ENCODE measurements around the gene MBOAT7. TPM values are rescaled to one million over a fixed set of nuclear protein-coding genes. Genes with fewer than 3 reads are reported as not detected.
A peak's percentile ranks its signal among the peaks of the same experiment; 100 is the strongest.
"Not testable (repeated sequence)": the region's sequence is repeated elsewhere in the genome, so short reads cannot be mapped to it uniquely, and the experiment has no call there.

The MBOAT7 gene
- total and polyA plus RNA-seq, 2 donors from 2014 or later = 41.6 to 64.4 TPM

DNA sequence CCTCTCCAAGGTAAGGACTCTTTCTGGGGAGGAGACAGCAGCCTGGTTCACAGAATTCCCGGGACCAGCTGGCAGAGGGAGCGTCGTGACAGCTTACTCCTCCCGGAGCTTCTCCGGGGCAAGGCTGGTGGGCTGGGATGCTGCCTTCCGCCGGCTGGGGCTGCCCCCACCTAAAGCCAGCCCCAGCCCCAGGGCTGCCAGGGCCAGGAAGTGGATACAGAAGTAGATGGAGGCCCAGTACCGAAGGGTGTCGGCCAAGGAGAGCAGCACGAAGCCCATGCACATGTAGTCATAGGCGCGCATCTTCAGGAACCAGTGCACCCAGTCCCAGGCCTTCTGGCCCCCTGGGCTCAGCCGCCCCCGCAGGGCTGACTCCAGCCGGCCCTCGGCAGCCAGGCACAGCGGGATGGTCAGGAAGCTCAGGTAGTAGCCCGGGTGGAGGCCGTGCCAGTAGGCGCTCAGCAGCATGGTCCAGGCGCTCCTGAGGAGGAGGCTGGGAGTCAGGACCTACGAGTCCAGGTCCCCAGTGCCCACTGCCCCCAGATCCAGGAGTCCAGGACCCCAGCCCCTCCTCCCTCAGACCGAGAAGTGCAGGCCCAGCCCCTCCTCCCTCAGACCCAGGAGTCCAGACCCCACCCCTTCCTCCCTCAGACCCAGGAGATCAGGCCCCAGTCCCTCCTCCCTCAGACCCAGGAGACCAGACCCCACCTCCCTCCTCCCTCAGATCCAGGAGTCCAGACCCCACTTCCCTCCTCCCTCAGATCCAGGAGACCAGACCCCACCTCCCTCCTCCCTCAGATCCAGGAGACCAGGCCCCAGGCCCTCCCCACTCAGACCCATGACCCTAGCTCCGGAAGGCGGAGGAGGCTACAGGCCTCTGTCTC lies 15.2 kb downstream of the MBOAT7 start:
- intact Hi-C loops (cut with DNase I) = loop anchor here (10.0 kb wide), 1 partner anchor 61 kb away; no protein-coding TSS in a partner anchor
- H3K27me3 ChIP-seq (ENCODE audit: control insufficient read depth, insufficient read depth, low read length) = no peaks in the 10 kb centered on the region
- DNase-seq (peak in 2 of 5 donors; percentile 61 to 72), FAIRE-seq (no peak)
- no peak overlapping the region for H3K9ac ChIP-seq (ENCODE audit: low read length in 3 of 3)
- H3K4me3 ChIP-seq (ENCODE audit: low read length in 3 of 3) = no peak overlapping the region
- H3K27ac ChIP-seq (ENCODE audit: low read depth in 2 of 2, low read length in 2 of 2) = no peak overlapping the region
- H3K9me3 ChIP-seq (ENCODE audit: control insufficient read depth in 2 of 3, insufficient read depth in 1 of 3, low read length in 3 of 3) = no peaks in the 10 kb centered on the region
- H3K4me1 ChIP-seq (ENCODE audit: control insufficient read depth in 2 of 3, insufficient read depth in 2 of 3, low read depth in 1 of 3, low read length in 3 of 3) = no peaks in the 10 kb centered on the region
- TF ChIP-seq, protein P1, sequence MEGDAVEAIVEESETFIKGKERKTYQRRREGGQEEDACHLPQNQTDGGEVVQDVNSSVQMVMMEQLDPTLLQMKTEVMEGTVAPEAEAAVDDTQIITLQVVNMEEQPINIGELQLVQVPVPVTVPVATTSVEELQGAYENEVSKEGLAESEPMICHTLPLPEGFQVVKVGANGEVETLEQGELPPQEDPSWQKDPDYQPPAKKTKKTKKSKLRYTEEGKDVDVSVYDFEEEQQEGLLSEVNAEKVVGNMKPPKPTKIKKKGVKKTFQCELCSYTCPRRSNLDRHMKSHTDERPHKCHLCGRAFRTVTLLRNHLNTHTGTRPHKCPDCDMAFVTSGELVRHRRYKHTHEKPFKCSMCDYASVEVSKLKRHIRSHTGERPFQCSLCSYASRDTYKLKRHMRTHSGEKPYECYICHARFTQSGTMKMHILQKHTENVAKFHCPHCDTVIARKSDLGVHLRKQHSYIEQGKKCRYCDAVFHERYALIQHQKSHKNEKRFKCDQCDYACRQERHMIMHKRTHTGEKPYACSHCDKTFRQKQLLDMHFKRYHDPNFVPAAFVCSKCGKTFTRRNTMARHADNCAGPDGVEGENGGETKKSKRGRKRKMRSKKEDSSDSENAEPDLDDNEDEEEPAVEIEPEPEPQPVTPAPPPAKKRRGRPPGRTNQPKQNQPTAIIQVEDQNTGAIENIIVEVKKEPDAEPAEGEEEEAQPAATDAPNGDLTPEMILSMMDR (IDR thresholded peaks at IDR 0.05; ENCODE audit: borderline replicate concordance, extremely low read depth, insufficient read depth) = no peak
- H3K36me3 ChIP-seq (ENCODE audit: control insufficient read depth in 2 of 3, insufficient read depth in 3 of 3, low read length in 3 of 3) = no peaks in the 10 kb centered on the region

DNA sequence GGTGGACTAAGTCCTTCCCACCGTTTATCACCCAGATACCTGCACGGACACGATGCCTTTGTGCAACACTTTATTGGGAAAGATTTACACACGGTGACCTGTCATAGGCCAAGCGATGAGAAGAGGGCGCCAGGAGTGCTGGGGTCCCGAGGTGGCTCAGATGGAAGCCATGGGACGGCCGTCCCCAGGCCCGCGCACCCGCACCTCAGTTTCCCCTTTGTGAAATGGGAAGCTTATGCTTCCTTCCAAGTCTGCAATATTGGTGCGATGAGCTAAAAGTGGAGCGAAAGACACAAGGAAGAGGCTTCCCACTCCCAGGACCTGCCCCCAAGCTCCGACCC lies 16.1 kb downstream of the MBOAT7 start:
- intact Hi-C loops (cut with DNase I) = loop anchor here (10.0 kb wide), 1 partner anchor 61 kb away; no protein-coding TSS in a partner anchor
- H3K36me3 ChIP-seq (ENCODE audit: control insufficient read depth in 2 of 3, insufficient read depth in 3 of 3, low read length in 3 of 3) = no peaks in the 10 kb centered on the region
- DNase-seq (peak in 1 of 5 donors; percentile 63), FAIRE-seq (no peak)
- TF ChIP-seq, protein P1 (IDR thresholded peaks at IDR 0.05; ENCODE audit: borderline replicate concordance, extremely low read depth, insufficient read depth) = no peak
- no peaks in the 10 kb centered on the region for H3K9me3 ChIP-seq (ENCODE audit: control insufficient read depth in 2 of 3, insufficient read depth in 1 of 3, low read length in 3 of 3)
- peak overlapping the region in 1 of 2 donors; percentile 71 for H3K27ac ChIP-seq (ENCODE audit: low read depth in 2 of 2, low read length in 2 of 2)
- no peak overlapping the region for H3K9ac ChIP-seq (ENCODE audit: low read length in 3 of 3)
- peaks cover 0 to under 1% (median 0%) of the 10 kb centered on the region in 3 donors for H3K4me1 ChIP-seq (ENCODE audit: control insufficient read depth in 2 of 3, insufficient read depth in 2 of 3, low read depth in 1 of 3, low read length in 3 of 3)
- H3K27me3 ChIP-seq (ENCODE audit: control insufficient read depth, insufficient read depth, low read length) = no peaks in the 10 kb centered on the region
- H3K4me3 ChIP-seq (ENCODE audit: low read length in 3 of 3) = peak overlapping the region in 1 of 3 donors; percentile 66

DNA sequence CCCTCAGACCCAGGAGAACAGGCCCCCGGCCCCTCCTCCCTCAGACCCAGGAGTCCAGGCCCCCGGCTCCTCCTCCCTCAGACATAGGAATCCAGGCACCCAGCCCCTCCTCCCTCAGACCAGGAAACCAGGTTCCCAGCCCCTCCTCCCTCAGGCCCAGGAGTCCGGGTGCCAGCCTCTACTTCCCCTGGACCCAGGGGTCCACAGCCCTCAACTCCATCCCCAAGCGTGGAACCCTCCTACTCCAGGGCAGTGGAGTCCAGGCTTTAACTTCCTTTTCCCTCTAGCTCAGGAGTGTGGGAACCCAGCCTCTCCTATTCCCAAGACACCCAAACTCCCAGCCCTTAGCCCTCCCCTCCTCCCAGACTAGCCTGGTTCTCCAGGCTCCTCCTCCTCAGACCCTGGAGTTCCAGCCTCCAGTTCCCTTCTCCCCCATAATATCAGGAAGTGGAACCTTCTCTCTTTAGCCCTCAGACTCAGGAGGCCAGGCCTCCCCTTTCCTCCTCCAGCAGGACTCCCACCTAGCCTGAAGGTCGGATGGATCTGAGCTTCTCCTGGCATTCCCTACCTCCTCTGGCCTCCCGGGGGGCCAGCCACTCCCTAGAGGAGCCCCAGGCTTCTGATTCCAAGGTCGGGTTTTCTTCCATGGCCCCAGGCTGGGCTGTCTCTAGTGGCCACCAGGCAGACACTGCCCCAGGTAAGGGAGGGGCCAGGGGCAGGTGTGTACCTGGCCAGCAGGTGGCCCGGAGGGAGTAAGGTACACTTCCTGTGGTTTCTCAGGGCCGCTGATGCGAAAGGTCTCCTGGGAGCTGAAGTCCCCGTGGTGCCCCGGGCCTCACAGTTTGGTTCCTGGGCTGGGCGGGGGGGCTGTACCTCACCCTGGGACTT lies 16.7 kb downstream of the MBOAT7 start, which contains the start of gene TMC4:
Gene TMC4, minus strand, starts transcription at position 690 of the 888 bp plus-strand sequence. Its CDS starts 43 bp downstream, at position 647.
- Histone ChIP-seq H3K27me3 (ENCODE audit: control insufficient read depth, insufficient read depth, low read length) (no peaks in the 10 kb centered on the region), H3K36me3 (ENCODE audit: control insufficient read depth in 2 of 3, insufficient read depth in 3 of 3, low read length in 3 of 3) (no peaks in the 10 kb centered on the region), H3K27ac (ENCODE audit: low read depth in 2 of 2, low read length in 2 of 2) (peak within 1 kb of the TSS; percentile 71 to 72), H3K9me3 (ENCODE audit: control insufficient read depth in 2 of 3, insufficient read depth in 1 of 3, low read length in 3 of 3) (no peaks in the 10 kb centered on the region), H3K9ac (ENCODE audit: low read length in 3 of 3) (peak within 1 kb of the TSS in 2 of 3 donors; percentile 80 to 82), H3K4me1 (ENCODE audit: control insufficient read depth in 2 of 3, insufficient read depth in 2 of 3, low read depth in 1 of 3, low read length in 3 of 3) (peaks cover 0 to 3% (median 0%) of the 10 kb centered on the region in 3 donors), H3K4me3 (ENCODE audit: low read length in 3 of 3) (peak within 1 kb of the TSS; percentile 16 to 80 (median 66))
- intact Hi-C loops (cut with DNase I) = loop anchor here (10.0 kb wide), 1 partner anchor 62 kb away; no protein-coding TSS in a partner anchor
- TF ChIP-seq, protein P1 (IDR thresholded peaks at IDR 0.05; ENCODE audit: borderline replicate concordance, extremely low read depth, insufficient read depth) = no peak
- DNase-seq (peak; percentile 62 to 88 (median 73)), FAIRE-seq (no peak)

DNA sequence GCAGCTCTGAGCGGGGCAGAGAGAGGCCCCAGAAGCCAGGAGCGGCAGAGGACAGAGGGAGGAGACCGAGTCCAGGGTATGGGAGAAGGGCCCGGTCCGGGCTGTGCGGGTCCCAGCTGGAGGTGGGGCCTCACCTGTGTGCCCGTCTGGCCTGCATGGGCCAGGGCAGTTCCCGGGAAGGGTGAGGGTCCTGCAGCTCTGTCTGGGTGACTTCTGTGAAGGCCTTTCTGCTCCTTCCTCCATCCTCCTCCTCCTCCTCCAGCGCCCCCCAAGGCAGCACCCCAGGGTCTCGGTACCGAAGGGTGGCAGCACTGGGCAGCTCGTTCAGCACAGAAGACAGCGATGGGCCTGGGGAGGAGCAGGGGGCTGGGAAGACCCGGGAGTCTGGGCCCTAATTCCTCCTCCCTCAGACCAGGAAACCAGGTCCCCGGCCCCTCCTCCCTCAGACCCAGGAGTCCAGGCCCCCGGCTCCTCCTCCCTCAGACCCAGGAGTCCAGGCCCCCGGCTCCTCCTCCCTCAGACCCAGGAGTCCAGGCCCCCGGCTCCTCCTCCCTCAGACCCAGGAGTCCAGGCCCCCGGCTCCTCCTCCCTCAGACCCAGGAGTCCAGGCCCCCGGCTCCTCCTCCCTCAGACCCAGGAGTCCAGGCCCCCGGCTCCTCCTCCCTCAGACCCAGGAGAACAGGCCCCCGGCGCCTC lies 17.5 kb downstream of the MBOAT7 start:
- not testable (repeated sequence) for FAIRE-seq; H3K4me3 ChIP-seq (ENCODE audit: low read length in 3 of 3); H3K4me1 ChIP-seq (ENCODE audit: control insufficient read depth in 2 of 3, insufficient read depth in 2 of 3, low read depth in 1 of 3, low read length in 3 of 3); H3K27ac ChIP-seq (ENCODE audit: low read depth in 2 of 2, low read length in 2 of 2); H3K9ac ChIP-seq (ENCODE audit: low read length in 3 of 3); H3K36me3 ChIP-seq (ENCODE audit: control insufficient read depth in 2 of 3, insufficient read depth in 3 of 3, low read length in 3 of 3); H3K9me3 ChIP-seq (ENCODE audit: control insufficient read depth in 2 of 3, insufficient read depth in 1 of 3, low read length in 3 of 3); H3K27me3 ChIP-seq (ENCODE audit: control insufficient read depth, insufficient read depth, low read length)
- intact Hi-C loops (cut with DNase I) = loop anchor here (10.0 kb wide), 1 partner anchor 63 kb away; no protein-coding TSS in a partner anchor
- DNase-seq = peak in 1 of 5 donors; percentile 76

Measured in kidney (tissue), 14 donors.